H1 (cell line): Measurements from ENCODE around the gene CCDC171. TPM values are rescaled to one million over a fixed set of nuclear protein-coding genes. Genes with fewer than 3 reads are reported as not detected.

Source experiments
- CTCF ChIA-PET: fragments of 300-600 bp; sonication (Branson Sonifier 250); formaldehyde crosslinking; loops from one replicate; lab custom pipeline; 2021; ENCODE audit not compliant: partially characterized antibody; lab: Charles Lee
- POLR2A ChIA-PET: fragments of 300-600 bp; sonication (Branson Sonifier 250); formaldehyde crosslinking; loops from one replicate; lab custom pipeline; 2021; ENCODE audit warnings: inconsistent platforms; ENCODE audit not compliant: partially characterized antibody; lab: Charles Lee
- DNase-seq, 2 experiments: peaks; one replicate each; pipeline versions ENCODE4 v3.0.0 to v3.0.0-alpha.2; 2010 to 2022; ENCODE audit warnings: low spot score in 2 of 2, low read depth in 1 of 2, mixed read lengths in 1 of 2
- FAIRE-seq: peaks from 2 replicates; lab custom pipeline; 2011; peaks lifted over from hg19 to GRCh38; lab: Jason Lieb, UNC
- H2AFZ ChIP-seq: 2 replicates; pipeline ENCODE4 v1.8.1; 2012; ENCODE audit warnings: low read length, inconsistent platforms
- H2AK5ac ChIP-seq: 2 replicates; pipeline ENCODE4 v1.6.1; 2013; ENCODE audit warnings: low read depth, low read length
- H2BK120ac ChIP-seq: replicated peaks from 2 replicates; pipeline ENCODE3; 2013; ENCODE audit warnings: low read depth, low read length, inconsistent platforms
- H2BK12ac ChIP-seq: 2 replicates; pipeline ENCODE4 v1.6.1; 2013; ENCODE audit warnings: low read depth, low read length
- H2BK15ac ChIP-seq: 2 replicates; pipeline ENCODE4 v1.6.1; 2013; ENCODE audit warnings: low read length
- H2BK20ac ChIP-seq: 2 replicates; pipeline ENCODE4 v1.6.1; 2013; ENCODE audit warnings: low read length
- H2BK5ac ChIP-seq: 2 replicates; pipeline ENCODE4 v1.6.1; 2013; ENCODE audit warnings: low read depth, low read length
- H3K14ac ChIP-seq: 2 replicates; pipeline ENCODE4 v1.6.1; 2013; ENCODE audit warnings: inconsistent platforms; ENCODE audit not compliant: insufficient read length
- H3K18ac ChIP-seq: 2 replicates; pipeline ENCODE4 v1.6.1; 2013; ENCODE audit warnings: low read length; ENCODE audit errors: extremely low read depth
- H3K23ac ChIP-seq: 2 replicates; pipeline ENCODE4 v1.6.1; 2013; ENCODE audit warnings: inconsistent platforms; ENCODE audit not compliant: insufficient read length
- H3K23me2 ChIP-seq: 2 replicates; pipeline ENCODE4 v1.6.1; 2013; ENCODE audit warnings: low read depth, low read length
- H3K27ac ChIP-seq: 2 replicates; pipeline ENCODE4 v1.6.1; 2011; ENCODE audit warnings: low read depth, low read length, inconsistent platforms
- H3K27me3 ChIP-seq, 4 experiments: replicated peaks in 1 of 4; 1 replicate in 1 of 4; 2 replicates in 3 of 4; pipeline versions ENCODE4 v1.6.1 to v1.8.1; 2011 to 2013; ENCODE audit warnings: low read length in 3 of 4, mild to moderate bottlenecking in 3 of 4, inconsistent platforms in 2 of 4, mixed read lengths in 2 of 4, moderate library complexity in 1 of 4; ENCODE audit not compliant: control insufficient read depth in 3 of 4, insufficient read depth in 3 of 4; ENCODE audit errors: extremely low read depth in 1 of 4
- H3K36me3 ChIP-seq, 4 experiments: 2 replicates each; pipeline versions ENCODE4 v1.6.1 to v1.8.1; 2011 to 2013; ENCODE audit warnings: mild to moderate bottlenecking in 4 of 4, low read length in 3 of 4, moderate library complexity in 2 of 4, control low read depth in 1 of 4, inconsistent platforms in 1 of 4; ENCODE audit not compliant: insufficient read depth in 4 of 4, control insufficient read depth in 2 of 4
- H3K4ac ChIP-seq: replicated peaks from 2 replicates; pipeline ENCODE3; 2013; ENCODE audit warnings: low read length, low read depth, mixed read lengths, inconsistent platforms; ENCODE audit not compliant: insufficient read length
- H3K4me1 ChIP-seq, 4 experiments: replicated peaks in 1 of 4; 1 replicate in 1 of 4; 2 replicates in 3 of 4; pipeline versions ENCODE4 v1.6.1 to v1.8.1; 2011 to 2013; ENCODE audit warnings: low read length in 3 of 4, inconsistent platforms in 2 of 4, mixed read lengths in 1 of 4; ENCODE audit not compliant: insufficient read depth in 4 of 4, control insufficient read depth in 3 of 4
- H3K4me2 ChIP-seq, 2 experiments: 2 replicates each; pipeline versions ENCODE4 v1.6.1 to v1.8.1; 2011 to 2013; ENCODE audit warnings: low read depth in 2 of 2, low read length in 2 of 2, control low read depth in 1 of 2, inconsistent platforms in 1 of 2, mild to moderate bottlenecking in 1 of 2; ENCODE audit not compliant: insufficient read depth in 1 of 2
- H3K4me3 ChIP-seq, 4 experiments: fragments of 200-600, 300-600 bp in 1 of 4; sonication (generic), shearing (Covaris generic), sonication (Bioruptor Twin) in 1 of 4; 2 replicates each; pipeline versions ENCODE4 v1.5.1 to v1.8.1; 2011 to 2016; ENCODE audit warnings: low read length in 4 of 4, low read depth in 3 of 4, control low read depth in 2 of 4, inconsistent platforms in 2 of 4, mild to moderate bottlenecking in 2 of 4, mixed read lengths in 1 of 4, moderate library complexity in 1 of 4; ENCODE audit not compliant: insufficient read depth in 2 of 4; ENCODE audit errors: extremely low read depth in 1 of 4
- H3K56ac ChIP-seq: replicated peaks from 2 replicates; pipeline ENCODE3; 2013; ENCODE audit warnings: low read depth, mild to moderate bottlenecking, mixed read lengths, low read length, inconsistent platforms; ENCODE audit not compliant: insufficient read length
- H3K79me1 ChIP-seq: 2 replicates; pipeline ENCODE4 v1.6.1; 2013; ENCODE audit warnings: low read depth, low read length, control low read depth
- H3K79me2 ChIP-seq, 2 experiments: 2 replicates each; pipeline versions ENCODE4 v1.6.1 to v1.8.1; 2012 to 2013; ENCODE audit warnings: low read length in 2 of 2, mild to moderate bottlenecking in 2 of 2, inconsistent platforms in 1 of 2; ENCODE audit not compliant: insufficient read depth in 2 of 2, control insufficient read depth in 1 of 2
- H3K9ac ChIP-seq, 4 experiments: replicated peaks in 1 of 4; 1 replicate in 1 of 4; 2 replicates in 3 of 4; pipeline versions ENCODE4 v1.6.1 to v1.8.1; 2011 to 2013; ENCODE audit warnings: low read depth in 3 of 4, low read length in 3 of 4, control low read depth in 2 of 4, mild to moderate bottlenecking in 2 of 4, moderate library complexity in 2 of 4, inconsistent platforms in 1 of 4; ENCODE audit errors: extremely low read depth in 1 of 4
- H3K9me3 ChIP-seq, 2 experiments: 2 replicates each; pipeline versions ENCODE4 v1.6.1 to v1.8.1; 2012 to 2013; ENCODE audit warnings: mild to moderate bottlenecking in 2 of 2, moderate library complexity in 2 of 2, control low read depth in 1 of 2, inconsistent platforms in 1 of 2, low read depth in 1 of 2, low read length in 1 of 2, mixed read lengths in 1 of 2; ENCODE audit not compliant: insufficient read depth in 2 of 2
- H4K20me1 ChIP-seq, 2 experiments: replicated peaks in 1 of 2; 2 replicates each; pipeline versions ENCODE3 to v1.8.1; 2011 to 2013; ENCODE audit warnings: inconsistent platforms in 2 of 2, low read length in 2 of 2, mild to moderate bottlenecking in 1 of 2; ENCODE audit not compliant: insufficient read depth in 2 of 2, control insufficient read depth in 1 of 2
- H4K5ac ChIP-seq: 2 replicates; pipeline ENCODE4 v1.6.1; 2013; ENCODE audit warnings: low read length, low read depth, mixed read lengths, inconsistent platforms; ENCODE audit not compliant: insufficient read length
- H4K8ac ChIP-seq: 2 replicates; pipeline ENCODE4 v1.8.0; 2013; ENCODE audit warnings: mild to moderate bottlenecking, moderate library complexity, low read length, inconsistent platforms; ENCODE audit not compliant: insufficient read depth; ENCODE audit errors: extremely low read depth
- H4K91ac ChIP-seq: replicated peaks from 2 replicates; pipeline ENCODE3; 2013; ENCODE audit warnings: low read length, mixed read lengths, inconsistent platforms; ENCODE audit not compliant: insufficient read length
- BCL11A ChIP-seq, 2 experiments: IDR thresholded peaks; one replicate each; pipeline ENCODE4 v1.6.1; 2011; ENCODE audit warnings: low read depth in 2 of 2, low read length in 2 of 2, mild to moderate bottlenecking in 2 of 2
- CBX8 ChIP-seq: fragments of 300-800, 300-1000 bp; sonication (generic); IDR thresholded peaks from 2 replicates; pipeline ENCODE4 v1.7.1; 2016; ENCODE audit warnings: low read depth, low read length, borderline replicate concordance
- FOSL1 ChIP-seq: IDR thresholded peaks from 2 replicates; pipeline ENCODE4 v1.6.1; 2011; ENCODE audit warnings: mild to moderate bottlenecking, low read depth, low read length, moderate library complexity; ENCODE audit not compliant: insufficient read depth
- HDAC6 ChIP-seq: IDR thresholded peaks from one replicate; pipeline ENCODE4 v1.7.1; 2012; ENCODE audit warnings: low read depth, mild to moderate bottlenecking, inconsistent platforms, low read length, moderate library complexity
- NANOG ChIP-seq: IDR thresholded peaks from 2 replicates; pipeline ENCODE4 v1.6.1; 2011; ENCODE audit warnings: low read length, low read depth, mild to moderate bottlenecking, inconsistent platforms; ENCODE audit not compliant: insufficient read depth, poor library complexity, severe bottlenecking
- SP4 ChIP-seq: IDR thresholded peaks from 2 replicates; pipeline ENCODE4 v1.6.1; 2012; ENCODE audit warnings: low read length, inconsistent platforms
- WGBS, 2 experiments: shearing (Covaris generic) in 1 of 2; methylation state at CpG; one replicate each; pipeline versions ENCODE4 v1.1.6 to v1.1.7; 2013 to 2015; ENCODE audit warnings: low lambda C conversion rate in 2 of 2, mixed read lengths in 2 of 2, inconsistent platforms in 1 of 2, low coverage in 1 of 2, missing lambda C conversion rate in 1 of 2; ENCODE audit not compliant: insufficient replicate concordance in 2 of 2, insufficient coverage in 1 of 2, insufficient read length in 1 of 2; ENCODE audit errors: extremely low coverage in 1 of 2, missing lambda C conversion rate in 1 of 2; 5-methylcytosine and 5-hydroxymethylcytosine counted together
- polyA plus RNA-seq, 7 experiments: library from polyadenylated mRNA; depleted of rRNA in 3 of 7; stranded (reverse) in 5 of 7; unstranded in 2 of 7; fragments of >200 nt in 5 of 7; fragments of 200-250 nt in 2 of 7; gene quantifications; 1 replicate in 5 of 7; 2 replicates in 1 of 7; 4 replicates in 1 of 7; pipeline versions ENCODE4 v1.2.1 to v1.2.3, GENCODE V29; 2011 to 2013; ENCODE audit warnings: missing spikeins in 2 of 7, mixed read lengths in 2 of 7
- total RNA-seq: library from RNA; stranded (reverse); fragmentation: NEBNext Ultra II Directional; extraction: Animal tissue kit (Norgen Biotek cat#: 25700); gene quantifications from 2 replicates; pipeline ENCODE4 v1.2.1, GENCODE V29; 2021
- TF ChIP-seq, protein P1 (sequence below): IDR thresholded peaks from 2 replicates; pipeline ENCODE4 v1.6.1; 2011; ENCODE audit warnings: low read depth, mild to moderate bottlenecking, low read length; ENCODE audit not compliant: insufficient read depth

CCDC171 gene
- total and polyA plus RNA-seq, 2 of the 8 experiments (the other 6 are each of a cell fraction or from before 2014, with no cell fraction given), result 0.83 to 2.3 TPM

DNA sequence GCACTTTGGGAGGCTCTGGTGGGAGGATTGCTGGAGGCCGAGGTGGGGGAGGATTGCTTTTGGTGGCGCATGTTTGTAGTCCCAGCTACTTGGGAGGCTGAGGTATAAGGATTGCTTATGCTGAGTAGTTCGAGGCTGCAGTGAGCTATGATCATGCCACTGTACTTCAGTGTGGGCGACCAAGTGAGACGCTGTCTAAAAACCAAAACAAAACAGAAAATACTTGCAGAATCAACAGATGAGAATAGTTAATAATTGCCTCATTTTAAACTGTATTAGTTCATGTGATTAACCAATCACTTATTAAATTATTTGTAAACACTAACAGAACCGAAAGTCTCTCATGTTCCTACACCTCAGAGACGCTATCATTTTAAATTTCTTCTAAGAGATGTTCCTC is 118.1 kb downstream of the CCDC171 start:
- TF ChIP-seq NANOG (no peak), BCL11A (IDR thresholded peaks at IDR 0.05; ENCODE audit: low read depth in 2 of 2, low read length in 2 of 2) (no peak), CBX8 (no peak), HDAC6 (no peak), SP4 (no peak), FOSL1 (no peak)
- TF ChIP-seq, protein P1, sequence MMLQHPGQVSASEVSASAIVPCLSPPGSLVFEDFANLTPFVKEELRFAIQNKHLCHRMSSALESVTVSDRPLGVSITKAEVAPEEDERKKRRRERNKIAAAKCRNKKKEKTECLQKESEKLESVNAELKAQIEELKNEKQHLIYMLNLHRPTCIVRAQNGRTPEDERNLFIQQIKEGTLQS, result no peak
- POLR2A ChIA-PET, result no interaction called here
- Histone ChIP-seq H2BK120ac (no peak overlapping the region), H3K23me2 (no peaks in the 10 kb centered on the region), H3K4ac (no peak overlapping the region), H4K8ac (no peak overlapping the region), H3K27ac (no peak overlapping the region), H4K91ac (no peak overlapping the region), H3K23ac (no peak overlapping the region), H3K4me2 (no peak overlapping the region), H3K9me3 (no peaks in the 10 kb centered on the region), H3K9ac (no peak overlapping the region), H2BK5ac (no peak overlapping the region), H3K79me1 (no peaks in the 10 kb centered on the region), H3K14ac (no peak overlapping the region), H2BK12ac (no peak overlapping the region), H3K56ac (no peak overlapping the region), H2AFZ (no peak overlapping the region), H4K5ac (no peak overlapping the region), H3K4me1 (no peaks in the 10 kb centered on the region), H2AK5ac (no peak overlapping the region), H2BK15ac (no peak overlapping the region), H2BK20ac (no peak overlapping the region), H3K4me3 (no peak overlapping the region), H3K27me3 (no peaks in the 10 kb centered on the region), H4K20me1 (no peaks in the 10 kb centered on the region), H3K79me2 (no peaks in the 10 kb centered on the region), H3K36me3 (no peaks in the 10 kb centered on the region), H3K18ac (no peak overlapping the region)
- CTCF ChIA-PET, result no interaction called here
- WGBS, 2 experiments, result 93% methylated on average over 7 of the region's 7 CpGs; no CpG with 5 or more reads in 1 of the 2 experiments
- no peak for FAIRE-seq
- DNase-seq, result no peak
